DND-41 (cell line): Measurements from ENCODE around the gene DNAH7.

Experiments
- EZH2 ChIP-seq: IDR thresholded peaks from 3 replicates; pipeline ENCODE4 v1.6.1; 2012; ENCODE audit warnings: borderline replicate concordance, low read depth, mild to moderate bottlenecking, moderate library complexity, low read length, inconsistent platforms; ENCODE audit not compliant: severe bottlenecking
- TF ChIP-seq, protein P1 (sequence below): IDR thresholded peaks from 2 replicates; pipeline ENCODE4 v1.5.1; 2012; ENCODE audit warnings: borderline replicate concordance, low read length, moderate library complexity, mild to moderate bottlenecking; ENCODE audit not compliant: poor library complexity, severe bottlenecking; ENCODE audit errors: extremely low read depth

- no peak for TF ChIP-seq EZH2
- TF ChIP-seq, protein P1, sequence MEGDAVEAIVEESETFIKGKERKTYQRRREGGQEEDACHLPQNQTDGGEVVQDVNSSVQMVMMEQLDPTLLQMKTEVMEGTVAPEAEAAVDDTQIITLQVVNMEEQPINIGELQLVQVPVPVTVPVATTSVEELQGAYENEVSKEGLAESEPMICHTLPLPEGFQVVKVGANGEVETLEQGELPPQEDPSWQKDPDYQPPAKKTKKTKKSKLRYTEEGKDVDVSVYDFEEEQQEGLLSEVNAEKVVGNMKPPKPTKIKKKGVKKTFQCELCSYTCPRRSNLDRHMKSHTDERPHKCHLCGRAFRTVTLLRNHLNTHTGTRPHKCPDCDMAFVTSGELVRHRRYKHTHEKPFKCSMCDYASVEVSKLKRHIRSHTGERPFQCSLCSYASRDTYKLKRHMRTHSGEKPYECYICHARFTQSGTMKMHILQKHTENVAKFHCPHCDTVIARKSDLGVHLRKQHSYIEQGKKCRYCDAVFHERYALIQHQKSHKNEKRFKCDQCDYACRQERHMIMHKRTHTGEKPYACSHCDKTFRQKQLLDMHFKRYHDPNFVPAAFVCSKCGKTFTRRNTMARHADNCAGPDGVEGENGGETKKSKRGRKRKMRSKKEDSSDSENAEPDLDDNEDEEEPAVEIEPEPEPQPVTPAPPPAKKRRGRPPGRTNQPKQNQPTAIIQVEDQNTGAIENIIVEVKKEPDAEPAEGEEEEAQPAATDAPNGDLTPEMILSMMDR: no peak
These were observed 40.0 kb upstream of the DNAH7 start for GRCh38 chr2:196108604-196109003.
